GM06990 (cell line): ENCODE measurements around the gene ASIC3.

ENCODE experiments used
- DNase-seq: peaks from one replicate; pipeline ENCODE4 v3.0.0-alpha.2; 2011; ENCODE audit not compliant: insufficient read length; ENCODE audit errors: extremely low read depth
- H3K27me3 ChIP-seq: replicated peaks from 2 replicates; pipeline ENCODE4 v1.6.0; 2011; ENCODE audit warnings: low read length; ENCODE audit not compliant: control insufficient read depth, insufficient read depth
- H3K36me3 ChIP-seq: 2 replicates; pipeline ENCODE4 v1.5.1; 2011; ENCODE audit warnings: low read length; ENCODE audit not compliant: control insufficient read depth, insufficient read depth
- H3K4me3 ChIP-seq: replicated peaks from 2 replicates; pipeline ENCODE4 v1.5.1; 2011; ENCODE audit warnings: low read depth, mild to moderate bottlenecking, control low read depth, low read length
- TF ChIP-seq, protein P1 (sequence below): IDR thresholded peaks from 2 replicates; pipeline ENCODE4 v1.5.1; 2011; ENCODE audit warnings: low read length, control low read depth, mild to moderate bottlenecking, inconsistent platforms; ENCODE audit not compliant: insufficient read depth, poor library complexity, severe bottlenecking

ASIC3 gene

GRCh38 chr7:151085691-151086620 is 37.6 kb downstream of the ASIC3 start, which contains the start of gene AGAP3:
AGAP3 (plus strand) TSS chr7:151086475; CDS start chr7:151086742, 267 bp downstream.
- Histone ChIP-seq H3K36me3 (no peaks in the 10 kb centered on the region), H3K27me3 (no peaks in the 10 kb centered on the region), H3K4me3 (peak within 1 kb of the TSS; percentile 88)
- peak; percentile 81 for DNase-seq
- TF ChIP-seq, protein P1, sequence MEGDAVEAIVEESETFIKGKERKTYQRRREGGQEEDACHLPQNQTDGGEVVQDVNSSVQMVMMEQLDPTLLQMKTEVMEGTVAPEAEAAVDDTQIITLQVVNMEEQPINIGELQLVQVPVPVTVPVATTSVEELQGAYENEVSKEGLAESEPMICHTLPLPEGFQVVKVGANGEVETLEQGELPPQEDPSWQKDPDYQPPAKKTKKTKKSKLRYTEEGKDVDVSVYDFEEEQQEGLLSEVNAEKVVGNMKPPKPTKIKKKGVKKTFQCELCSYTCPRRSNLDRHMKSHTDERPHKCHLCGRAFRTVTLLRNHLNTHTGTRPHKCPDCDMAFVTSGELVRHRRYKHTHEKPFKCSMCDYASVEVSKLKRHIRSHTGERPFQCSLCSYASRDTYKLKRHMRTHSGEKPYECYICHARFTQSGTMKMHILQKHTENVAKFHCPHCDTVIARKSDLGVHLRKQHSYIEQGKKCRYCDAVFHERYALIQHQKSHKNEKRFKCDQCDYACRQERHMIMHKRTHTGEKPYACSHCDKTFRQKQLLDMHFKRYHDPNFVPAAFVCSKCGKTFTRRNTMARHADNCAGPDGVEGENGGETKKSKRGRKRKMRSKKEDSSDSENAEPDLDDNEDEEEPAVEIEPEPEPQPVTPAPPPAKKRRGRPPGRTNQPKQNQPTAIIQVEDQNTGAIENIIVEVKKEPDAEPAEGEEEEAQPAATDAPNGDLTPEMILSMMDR: no peak

DNA sequence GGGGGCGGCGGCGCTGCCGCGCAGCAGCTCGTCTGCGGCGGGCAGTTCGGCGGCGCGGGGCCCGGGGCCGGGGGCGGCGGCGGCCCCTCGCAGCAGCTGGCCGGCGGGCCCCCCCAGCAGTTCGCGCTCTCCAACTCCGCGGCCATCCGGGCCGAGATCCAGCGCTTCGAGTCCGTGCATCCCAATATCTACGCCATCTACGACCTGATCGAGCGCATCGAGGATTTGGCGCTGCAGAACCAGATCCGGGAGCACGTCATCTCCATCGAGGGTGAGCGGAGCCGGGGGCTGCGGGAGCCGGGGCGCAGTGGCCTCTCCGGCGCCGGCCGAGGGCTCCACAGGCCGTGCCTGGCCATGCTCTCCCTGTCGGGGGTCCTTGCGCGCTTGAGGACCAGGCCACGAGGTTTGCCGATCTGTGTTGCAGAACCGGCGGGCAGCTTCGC is 38.5 kb downstream of the ASIC3 start:
- peak; percentile 60 for DNase-seq
- TF ChIP-seq, protein P1: no peak
- Histone ChIP-seq H3K27me3 (no peaks in the 10 kb centered on the region), H3K36me3 (no peaks in the 10 kb centered on the region), H3K4me3 (peak overlapping the region; percentile 88)

GRCh38 chr7:151087245-151088018 is 39.1 kb downstream of the ASIC3 start:
- TF ChIP-seq, protein P1: no peak
- H3K36me3 ChIP-seq: no peaks in the 10 kb centered on the region; the same call in 1 of the 2 replicates
- no peaks in the 10 kb centered on the region for H3K27me3 ChIP-seq
- H3K4me3 ChIP-seq: peak overlapping the region; percentile 88
- DNase-seq: peak; percentile 74

- TF ChIP-seq, protein P1: no peak
- H3K4me3 ChIP-seq: peak overlapping the region; percentile 88
- no peaks in the 10 kb centered on the region; the same call in 1 of the 2 replicates for H3K36me3 ChIP-seq
- H3K27me3 ChIP-seq: no peaks in the 10 kb centered on the region
- DNase-seq: no peak
Measured at GRCh38 chr7:151088019-151088855, 39.9 kb downstream of the ASIC3 start.

GRCh38 chr7:151088856-151089699 is 40.7 kb downstream of the ASIC3 start:
- DNase-seq: no peak
- Histone ChIP-seq H3K4me3 (no peak overlapping the region), H3K27me3 (no peaks in the 10 kb centered on the region), H3K36me3 (peaks cover 2% of the 10 kb centered on the region)
- TF ChIP-seq, protein P1: no peak
